Measurements from ENCODE around the gene GJD2.

GJD2 gene

GRCh38 chr15:34760909-34761308, 6.1 kb upstream of the GJD2 start:
- no peak overlapping the region for H3K4me3 ChIP-seq (ENCODE audit: control insufficient read depth, low read depth, low read length)
- TF ChIP-seq CTCF (IDR thresholded peaks at IDR 0.05; ENCODE audit: control insufficient read depth, insufficient read depth, low read depth, low read length, missing control alignments): no peak
- no peak for DNase-seq (ENCODE audit: low read depth)

- H3K4me3 ChIP-seq (ENCODE audit: control insufficient read depth, low read depth, low read length): no peak overlapping the region
- no peak for TF ChIP-seq CTCF (IDR thresholded peaks at IDR 0.05; ENCODE audit: control insufficient read depth, insufficient read depth, low read depth, low read length, missing control alignments)
- DNase-seq (ENCODE audit: low read depth): no peak
These were observed 5.2 kb upstream of the GJD2 start for GRCh38 chr15:34759992-34760391.

- no peak for DNase-seq (ENCODE audit: low read depth)
- no peak for TF ChIP-seq CTCF (IDR thresholded peaks at IDR 0.05; ENCODE audit: control insufficient read depth, insufficient read depth, low read depth, low read length, missing control alignments)
These were observed 4.5 kb upstream of the GJD2 start for GRCh38 chr15:34759347-34759746.

GRCh38 chr15:34757262-34757661, 2.5 kb upstream of the GJD2 start:
- DNase-seq (ENCODE audit: low read depth): no peak
- no peak overlapping the region for H3K4me3 ChIP-seq (ENCODE audit: control insufficient read depth, low read depth, low read length)
- no peak for TF ChIP-seq CTCF (IDR thresholded peaks at IDR 0.05; ENCODE audit: control insufficient read depth, insufficient read depth, low read depth, low read length, missing control alignments)

More at GRCh38 chr15:34759347-34759746, 4.5 kb upstream of the GJD2 start:
- no peak overlapping the region for H3K4me3 ChIP-seq (ENCODE audit: control insufficient read depth, low read depth, low read length)

- DNase-seq (ENCODE audit: low read depth): no peak
- H3K4me3 ChIP-seq (ENCODE audit: control insufficient read depth, low read depth, low read length): no peak overlapping the region
- TF ChIP-seq CTCF (IDR thresholded peaks at IDR 0.05; ENCODE audit: control insufficient read depth, insufficient read depth, low read depth, low read length, missing control alignments): no peak
These were observed 598 bp upstream of the GJD2 start for GRCh38 chr15:34755419-34755773.

GRCh38 chr15:34754171-34754601, 612 bp downstream of the GJD2 start:
- no peak for TF ChIP-seq CTCF (IDR thresholded peaks at IDR 0.05; ENCODE audit: control insufficient read depth, insufficient read depth, low read depth, low read length, missing control alignments)
- H3K4me3 ChIP-seq (ENCODE audit: control insufficient read depth, low read depth, low read length): no peak overlapping the region
- no peak for DNase-seq (ENCODE audit: low read depth)
